SKM-1 (cell line): ENCODE measurements around the gene EHBP1L1.

Experiments used
- DNase-seq: peaks from one replicate; lab custom pipeline; 2025; ENCODE audit not compliant: unreplicated experiment; lab: John Stamatoyannopoulos, UW

EHBP1L1 gene

GRCh38 chr11:65575568-65576231 is at the start of gene EHBP1L1:
TSS of gene EHBP1L1 (plus strand) at chr11:65576053. CDS start at chr11:65576303, 250 bp downstream.
- peak; percentile 48 for DNase-seq

- DNase-seq = no peak
Measured at GRCh38 chr11:65526744-65527143, 49.1 kb upstream of the EHBP1L1 start.

GRCh38 chr11:65528819-65529350 is 47.0 kb upstream of the EHBP1L1 start:
- no peak for DNase-seq

GRCh38 chr11:65529475-65530156 is 46.2 kb upstream of the EHBP1L1 start:
- DNase-seq = no peak

- DNase-seq = no peak
Measured at GRCh38 chr11:65530157-65530496, 45.7 kb upstream of the EHBP1L1 start.

GRCh38 chr11:65532388-65533064 is 43.3 kb upstream of the EHBP1L1 start:
- DNase-seq = no peak

- no peak for DNase-seq
Measured at GRCh38 chr11:65535102-65535501, 40.8 kb upstream of the EHBP1L1 start.

- DNase-seq = no peak
Measured at GRCh38 chr11:65536412-65537295, 39.2 kb upstream of the EHBP1L1 start.

- no peak for DNase-seq
Measured at GRCh38 chr11:65537296-65537597, 38.6 kb upstream of the EHBP1L1 start.

GRCh38 chr11:65537620-65538231 is 38.1 kb upstream of the EHBP1L1 start:
- DNase-seq = no peak

- no peak for DNase-seq
Measured at GRCh38 chr11:65538232-65538914, 37.5 kb upstream of the EHBP1L1 start.

GRCh38 chr11:65538915-65539743 is 36.7 kb upstream of the EHBP1L1 start:
- no peak for DNase-seq

GRCh38 chr11:65539744-65540289 is 36.0 kb upstream of the EHBP1L1 start:
- no peak for DNase-seq

GRCh38 chr11:65540290-65541092 is 35.4 kb upstream of the EHBP1L1 start:
- DNase-seq = peak; percentile 68

- no peak for DNase-seq
Measured at GRCh38 chr11:65541093-65541982, 34.5 kb upstream of the EHBP1L1 start.

GRCh38 chr11:65542738-65543390 is 33.0 kb upstream of the EHBP1L1 start:
- no peak for DNase-seq

GRCh38 chr11:65545853-65546216 is 30.0 kb upstream of the EHBP1L1 start:
- DNase-seq = no peak
